ENCODE results near the gene RASA3. TPM values are rescaled to one million over a fixed set of nuclear protein-coding genes. Genes with fewer than 3 reads are reported as not detected.

Gene RASA3
- total RNA-seq, 2 donors from 2014 or later: 6.3 to 12.0 TPM

GRCh38 chr13:113928685-113929627, 203.5 kb downstream of the RASA3 start:
- Histone ChIP-seq H3K4me1 (ENCODE audit: control insufficient read depth, insufficient read depth, low read length) (no peaks in the 10 kb centered on the region), H3K36me3 (ENCODE audit: control insufficient read depth, insufficient read depth, low read length) (no peaks in the 10 kb centered on the region), H3K9me3 (ENCODE audit: control insufficient read depth, low read length) (no peaks in the 10 kb centered on the region), H3K27ac (ENCODE audit: low read depth, low read length) (no peak overlapping the region), H3K9ac (ENCODE audit: extremely low read depth, low read length, poor library complexity, severe bottlenecking) (no peak overlapping the region), H3K4me3 (ENCODE audit: low read length) (no peak overlapping the region), H3K27me3 (ENCODE audit: control insufficient read depth, insufficient read depth, low read length, poor library complexity, severe bottlenecking) (peaks cover 6% of the 10 kb centered on the region)
- H3K4me1 Mint-ChIP-seq: peaks cover 2% of the 10 kb centered on the region
- no peaks in the 10 kb centered on the region for H3K36me3 Mint-ChIP-seq (ENCODE audit: low read depth)
- peaks cover 12% of the 10 kb centered on the region for H3K27me3 Mint-ChIP-seq (ENCODE audit: insufficient read depth)
- H3K27ac Mint-ChIP-seq: no peak overlapping the region
- peaks cover 13% of the 10 kb centered on the region for H3K9me3 Mint-ChIP-seq
- DNase-seq: peak; percentile 49
- no peak overlapping the region for H3K4me3 Mint-ChIP-seq
- TF ChIP-seq CTCF (conservative IDR thresholded peaks at IDR 0.05): no peak
- 89 to 94% methylated on average over 21 to 26 of the region's 26 CpGs for WGBS, 2 experiments (ENCODE audit: insufficient coverage in 1 of 2, insufficient read length in 1 of 2)

Other genes starting within 250 kb of the RASA3 start
- under 1 TPM; 0.20 to 0.27 TPM for gene C13orf46, start 158.5 kb downstream of the RASA3 start, total RNA-seq
- gene CFAP97D2, start 46.6 kb upstream of the RASA3 start, total RNA-seq: not detected
- gene CDC16, start 102.3 kb upstream of the RASA3 start, total RNA-seq: 10 to 100 TPM; 89.7 to 90.8 TPM
- 10 to 100 TPM; 56.5 to 81.2 TPM for gene UPF3A, start 149.0 kb upstream of the RASA3 start, total RNA-seq
- gene CHAMP1, start 181.9 kb upstream of the RASA3 start, total RNA-seq: 10 to 100 TPM; 34.6 to 36.1 TPM